ENCODE results near the gene TMEM272.

TMEM272 gene

GRCh38 chr13:51778392-51778791, 66.6 kb downstream of the TMEM272 start:
- DNase-seq: no peak

DNA sequence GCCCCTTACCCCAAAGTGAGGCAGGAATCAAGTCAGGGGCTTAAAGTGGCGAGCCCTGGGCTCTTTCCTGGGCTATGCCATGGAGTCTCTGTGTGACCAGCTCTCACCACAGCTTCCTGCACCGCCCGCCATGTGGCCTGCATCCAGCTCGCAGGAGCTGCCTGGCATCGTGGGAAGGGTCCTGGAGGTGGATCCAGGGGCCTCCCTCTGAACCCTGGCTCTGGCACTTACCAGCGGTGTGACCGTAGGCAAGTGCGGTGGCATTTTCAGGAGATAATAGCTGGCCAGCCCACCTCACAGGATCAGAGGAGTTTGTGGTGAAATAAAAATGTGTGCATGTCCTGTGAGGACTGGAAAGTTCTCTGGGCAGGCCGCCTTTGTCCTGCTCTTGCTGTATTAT, 67.1 kb downstream of the TMEM272 start:
- DNase-seq: no peak

DNA sequence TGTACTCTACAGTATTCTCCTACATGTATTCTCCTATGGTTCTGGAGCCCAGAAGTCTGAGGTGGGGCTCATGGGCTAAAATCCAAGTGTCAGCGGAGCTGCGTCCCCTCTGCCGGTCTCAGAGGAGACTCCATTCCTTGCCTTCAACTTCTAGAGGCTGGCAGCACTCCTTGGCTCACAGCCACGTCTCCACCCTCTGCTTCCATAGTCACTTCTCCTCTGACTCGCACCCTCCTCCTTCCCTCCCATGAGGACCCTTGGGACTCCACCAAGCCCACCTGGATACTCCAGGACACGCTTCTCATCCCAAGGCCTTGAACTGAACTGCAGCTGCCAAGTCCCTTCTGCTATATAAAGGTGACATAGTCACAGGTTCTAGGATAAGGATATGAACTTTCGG, 68.8 kb downstream of the TMEM272 start:
- no peak for DNase-seq

GRCh38 chr13:51773515-51773914, 71.5 kb downstream of the TMEM272 start:
- no peak for DNase-seq

DNA sequence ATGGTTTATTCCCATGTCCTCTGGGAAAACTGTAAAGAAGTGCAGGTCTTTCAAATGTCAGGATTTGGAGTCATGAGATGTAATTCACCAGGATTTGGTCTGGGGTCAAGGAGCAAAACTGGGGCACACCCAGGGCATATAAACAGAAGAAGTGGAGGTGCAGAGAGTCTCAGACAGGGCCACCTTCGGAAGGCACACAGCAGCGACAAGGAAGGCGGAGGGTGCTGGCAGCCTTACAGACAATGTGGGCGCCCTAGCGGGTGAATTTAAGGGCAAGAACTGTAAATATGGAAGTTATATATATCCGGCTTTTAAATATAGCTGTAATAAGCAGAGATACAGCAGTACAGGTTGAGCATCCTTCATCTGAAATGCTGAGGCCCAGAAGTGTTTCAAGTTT, 72.2 kb downstream of the TMEM272 start:
- no peak for DNase-seq

DNA sequence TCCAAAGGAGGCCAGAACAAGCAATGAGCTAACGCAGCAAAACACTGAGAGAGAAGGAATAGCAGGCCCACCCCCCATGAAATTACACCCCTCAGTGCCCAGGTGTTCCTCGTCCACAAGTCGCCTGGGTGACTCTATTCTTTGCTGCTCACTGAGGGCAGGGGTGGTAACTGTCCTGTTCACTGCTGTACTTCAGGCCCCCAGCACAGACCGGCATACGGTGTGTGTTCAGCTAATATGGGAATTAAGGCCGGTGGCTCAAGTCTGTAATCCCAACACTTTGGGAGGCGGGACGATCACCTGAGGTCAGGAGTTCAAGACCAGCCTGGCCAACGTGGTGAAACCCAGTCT, 72.9 kb downstream of the TMEM272 start:
- DNase-seq: no peak

- DNase-seq: no peak
Measured at GRCh38 chr13:51771418-51772104, 73.4 kb downstream of the TMEM272 start.

DNA sequence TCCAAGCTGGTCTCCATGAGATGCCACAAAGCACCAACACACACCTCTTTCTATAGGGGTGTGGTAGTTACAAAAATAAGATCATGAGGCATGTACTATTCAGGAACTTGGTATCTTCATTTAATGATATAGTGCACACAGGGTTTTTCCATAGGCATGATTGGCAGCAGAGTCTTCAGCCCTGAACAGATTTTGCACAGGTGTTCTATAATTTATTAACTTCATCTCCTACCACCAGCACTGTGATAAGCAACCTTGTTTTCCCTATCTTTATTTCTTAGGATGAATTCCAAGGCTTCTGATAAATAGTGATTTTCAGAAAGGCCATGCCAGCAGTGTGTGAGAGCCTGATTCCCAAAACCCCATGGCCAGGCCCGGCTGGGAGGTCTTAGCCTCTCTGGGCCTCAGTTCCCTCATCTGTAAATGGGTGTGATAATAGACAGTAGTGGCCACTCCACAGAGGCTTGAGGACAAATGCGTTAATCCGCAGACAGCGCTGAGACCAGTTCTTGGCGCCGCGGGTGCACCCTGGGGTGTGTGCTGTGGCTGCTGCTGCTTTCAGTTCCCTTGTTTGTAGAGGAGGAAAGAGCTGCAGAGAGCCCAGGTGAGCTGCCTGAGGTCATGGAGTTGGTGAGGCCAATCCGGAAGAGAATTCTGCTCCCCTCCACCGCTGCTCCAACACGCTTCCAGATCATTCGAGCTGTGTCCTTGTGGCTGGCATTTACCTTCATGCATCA, 74.1 kb downstream of the TMEM272 start:
- no peak for DNase-seq

DNA sequence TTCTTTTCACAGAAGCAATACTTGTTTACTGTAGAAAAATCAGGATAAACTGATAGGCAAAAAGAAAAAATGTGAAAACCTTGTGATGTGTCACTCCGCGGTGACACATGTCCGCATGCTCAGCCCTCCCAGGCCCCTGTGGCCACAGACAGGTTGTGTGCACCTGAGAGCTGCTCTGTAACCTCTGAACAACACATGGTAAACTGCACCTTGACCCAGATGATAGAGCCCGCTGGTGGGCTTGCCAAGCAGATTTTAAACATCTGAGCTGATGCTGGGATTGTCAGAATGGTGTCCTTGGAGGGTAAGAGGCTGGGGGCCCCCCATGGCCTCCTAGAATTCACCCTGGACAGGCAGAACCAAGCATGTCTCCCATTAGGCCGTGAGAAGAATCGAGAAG, 74.8 kb downstream of the TMEM272 start:
- no peak for DNase-seq

GRCh38 chr13:51769455-51770127, 75.4 kb downstream of the TMEM272 start:
- DNase-seq: no peak

DNA sequence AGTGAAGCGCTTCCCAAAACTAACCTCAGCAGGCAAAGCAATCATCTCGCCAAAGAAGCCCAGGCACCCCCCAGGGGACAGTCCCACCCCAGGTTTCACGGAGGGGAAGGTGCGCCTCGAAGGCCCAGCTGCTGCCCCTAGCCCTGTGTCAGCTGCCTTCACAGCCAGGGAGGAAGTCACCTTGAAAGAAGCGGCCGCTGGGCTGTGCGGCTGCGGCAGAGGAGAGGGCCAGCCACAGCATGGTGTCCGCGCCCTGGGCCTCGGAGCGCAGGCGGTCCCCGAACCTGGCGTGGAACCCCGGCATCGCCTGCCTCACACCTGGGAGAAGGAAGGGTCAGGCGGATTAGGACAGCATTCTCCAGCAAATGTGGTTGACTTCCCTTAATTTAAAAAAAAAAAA, 76.0 kb downstream of the TMEM272 start:
- DNase-seq: no peak

DNA sequence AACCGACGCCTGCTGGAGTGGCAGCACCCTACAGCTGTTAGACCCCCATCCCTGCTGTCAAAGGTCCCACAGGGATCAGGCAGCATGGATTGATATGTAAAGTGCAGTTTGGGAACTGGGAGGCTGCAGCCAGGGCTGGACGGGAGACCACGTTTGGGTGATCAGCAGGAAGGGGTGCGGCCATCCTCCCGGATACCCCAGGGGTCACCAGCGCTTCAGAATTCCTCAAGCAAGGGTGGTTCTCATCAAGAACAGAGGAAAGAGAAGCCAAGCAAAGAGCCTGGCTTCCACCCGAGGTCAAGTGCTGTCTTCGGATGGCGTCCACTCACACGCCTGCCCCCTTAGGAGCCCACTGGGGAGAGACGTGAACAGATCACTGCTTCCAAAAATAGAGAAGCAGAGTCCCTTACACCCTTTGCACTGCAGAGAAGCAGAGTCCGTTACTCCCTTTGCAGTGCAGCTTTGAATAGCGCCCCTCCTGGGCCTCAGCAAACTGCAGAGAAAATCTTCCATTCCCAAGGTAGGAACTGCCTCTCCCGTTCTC, 76.5 kb downstream of the TMEM272 start:
- DNase-seq: no peak

DNA sequence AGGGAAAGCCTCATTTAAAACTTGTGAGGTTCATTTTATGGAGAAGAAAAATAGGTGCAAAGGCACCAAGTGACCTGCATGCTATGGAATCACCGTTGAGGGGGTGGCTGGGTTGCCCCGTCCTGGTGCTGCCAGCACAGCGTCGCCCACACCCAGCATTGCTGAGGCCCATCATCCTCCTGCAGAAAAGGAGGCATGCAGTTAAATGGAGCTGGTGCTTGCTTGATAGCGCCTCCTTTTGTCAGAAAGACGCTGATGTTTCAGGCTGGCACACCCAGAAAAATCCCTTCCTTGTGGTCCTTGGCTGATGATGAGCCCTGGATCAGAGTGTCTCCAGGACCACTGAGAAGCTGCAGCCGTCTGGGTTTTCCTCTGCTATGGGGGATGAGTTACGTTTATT, 77.9 kb downstream of the TMEM272 start:
- no peak for DNase-seq

DNA sequence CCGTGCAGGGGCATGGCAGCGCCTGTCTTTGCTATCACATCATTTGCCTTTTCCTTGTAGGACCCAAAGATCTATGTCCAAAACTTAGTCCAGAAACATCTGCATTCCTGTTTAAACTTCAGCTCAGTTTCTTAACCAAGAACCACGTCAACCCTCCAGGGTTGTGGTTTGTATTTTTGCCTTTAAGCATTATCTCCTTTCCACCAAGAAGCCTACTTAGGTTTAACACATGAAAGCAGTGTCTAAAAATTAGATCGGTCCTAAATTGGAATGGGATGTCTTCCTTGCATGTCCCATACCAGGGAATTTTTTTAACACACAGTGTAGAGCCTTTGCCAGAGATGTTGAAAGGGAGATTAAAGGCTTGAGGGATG, 79.8 kb downstream of the TMEM272 start:
- no peak for DNase-seq

DNA sequence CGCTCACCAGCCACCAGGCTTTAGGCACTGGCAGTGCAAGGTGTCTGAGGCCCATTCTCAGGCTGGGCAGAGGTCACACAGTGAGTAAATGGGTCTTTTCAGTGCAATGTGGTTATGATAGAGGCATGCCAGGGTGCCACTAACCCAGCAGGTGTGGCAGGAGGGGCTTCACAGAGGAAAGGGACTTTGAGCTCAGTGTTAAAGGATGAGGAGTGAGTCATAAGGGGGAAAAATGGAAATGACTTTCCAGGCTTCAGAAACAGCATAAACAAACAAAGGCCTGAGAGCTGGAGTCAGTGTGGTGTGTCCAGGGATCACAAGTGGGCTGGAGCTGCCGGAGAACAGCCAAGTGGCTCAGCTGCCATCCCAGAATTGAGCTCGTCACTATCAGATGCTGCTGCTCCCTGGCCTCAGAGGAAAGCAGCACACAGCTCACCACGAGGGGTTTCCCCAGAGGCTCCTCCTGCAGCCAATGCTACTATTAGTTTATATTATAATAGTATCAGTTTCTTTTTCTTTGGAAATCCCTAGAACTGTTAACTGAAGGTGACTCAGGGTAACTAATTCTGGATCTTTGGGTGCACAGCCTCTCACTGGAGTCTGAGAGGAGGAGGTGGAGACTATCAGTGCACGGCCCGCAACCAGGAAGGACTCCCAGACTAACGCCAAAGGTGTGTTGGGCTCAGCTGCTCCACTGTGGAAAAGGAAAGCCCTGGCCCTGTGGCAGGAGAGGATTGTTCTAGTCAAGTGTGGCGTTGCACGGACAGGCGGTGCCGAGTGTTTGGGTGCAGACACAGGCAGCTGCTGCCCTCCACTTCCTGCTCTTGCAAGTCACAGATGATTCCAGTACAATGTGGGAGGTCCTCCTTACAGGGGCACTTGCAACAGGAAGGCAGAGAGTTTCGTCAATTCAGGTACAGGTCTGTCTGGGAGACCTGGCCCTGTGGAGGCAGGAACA, 80.5 kb downstream of the TMEM272 start:
- DNase-seq: peak in 1 of 2 experiments; percentile 3

DNA sequence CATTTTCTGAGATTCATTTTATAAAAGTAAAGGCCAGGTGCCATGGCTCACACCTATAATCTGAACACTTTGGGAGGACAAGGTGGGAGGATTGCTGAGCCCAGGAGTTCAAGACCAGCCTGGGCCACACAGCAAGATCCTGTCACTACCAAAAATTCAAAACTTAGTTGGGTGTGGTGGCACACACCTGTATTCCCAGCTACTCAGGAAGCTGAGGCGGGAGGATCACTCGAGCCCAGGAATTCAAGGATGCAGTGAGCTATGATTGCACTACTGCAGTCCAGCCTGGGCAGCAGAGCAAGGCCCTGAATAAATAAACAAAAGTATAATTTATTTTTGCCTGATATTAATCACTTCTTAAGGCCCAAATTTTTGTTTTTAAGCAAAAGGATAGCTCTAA, 81.5 kb downstream of the TMEM272 start:
- DNase-seq: no peak

All from NCI-H2081 (cell line).